H1 (cell line): ENCODE results near the gene ACSM3.

Experiments used
- JUND ChIP-seq: IDR thresholded peaks from 2 replicates; pipeline ENCODE4 v1.6.1; 2011; ENCODE audit warnings: mild to moderate bottlenecking, improper control_type of control experiment, low read length
- POLR2A ChIP-seq, 2 experiments: IDR thresholded peaks; 1 replicate in 1 of 2; 2 replicates in 1 of 2; pipeline ENCODE4 v1.6.1; 2011; ENCODE audit warnings: low read depth in 2 of 2, low read length in 2 of 2, mild to moderate bottlenecking in 2 of 2; ENCODE audit errors: control extremely low read depth in 1 of 2

DNA sequence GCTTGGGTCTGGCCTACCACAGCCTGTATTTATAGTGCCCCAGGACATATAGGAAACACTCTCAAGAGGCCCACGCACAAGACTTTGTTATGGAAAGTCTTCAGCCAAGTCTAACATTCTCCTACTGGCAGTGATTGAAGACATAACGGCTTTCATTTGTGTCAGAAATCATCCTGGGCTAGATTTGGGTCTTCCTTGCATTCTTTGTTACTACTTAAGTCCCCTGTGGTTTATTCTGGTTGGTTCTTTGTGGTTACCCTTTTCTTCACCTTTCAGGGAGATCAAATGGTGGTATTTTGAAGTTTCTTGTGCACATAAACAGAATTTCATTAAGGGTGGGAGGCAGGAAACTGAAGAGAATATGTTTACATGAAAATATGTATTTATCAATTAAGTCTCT is 80.2 kb downstream of the ACSM3 start:
- TF ChIP-seq JUND (no peak), POLR2A (IDR thresholded peaks at IDR 0.05; ENCODE audit: control extremely low read depth in 1 of 2, low read depth in 2 of 2, low read length in 2 of 2) (no peak)
